NCI-H774 (cell line): Measurements from ENCODE around the gene TEX53.

ENCODE experiments used
- DNase-seq: peaks from one replicate; lab custom pipeline; 2025; lab: John Stamatoyannopoulos, UW

The TEX53 gene

GRCh38 chr9:114680259-114681001 is 22.8 kb upstream of the TEX53 start:
- DNase-seq: no peak

GRCh38 chr9:114678795-114679194 is 21.2 kb upstream of the TEX53 start:
- DNase-seq: no peak

- DNase-seq: no peak
These were observed 20.5 kb upstream of the TEX53 start for GRCh38 chr9:114678130-114678529.

- peak; percentile 26 for DNase-seq
These were observed 19.8 kb upstream of the TEX53 start for GRCh38 chr9:114677418-114677817.

GRCh38 chr9:114676901-114677300 is 19.3 kb upstream of the TEX53 start:
- DNase-seq: no peak

- no peak for DNase-seq
These were observed 17.4 kb upstream of the TEX53 start for GRCh38 chr9:114674798-114675540.

GRCh38 chr9:114674076-114674797 is 16.6 kb upstream of the TEX53 start:
- DNase-seq: no peak

- DNase-seq: peak; percentile 1
These were observed 14.0 kb upstream of the TEX53 start for GRCh38 chr9:114671605-114672004.

- DNase-seq: no peak
These were observed 12.4 kb upstream of the TEX53 start for GRCh38 chr9:114669961-114670360.

- no peak for DNase-seq
These were observed 10.5 kb upstream of the TEX53 start for GRCh38 chr9:114668146-114668545.

- DNase-seq: no peak
These were observed 9.2 kb upstream of the TEX53 start for GRCh38 chr9:114666851-114667250.

GRCh38 chr9:114666401-114666800 is 8.8 kb upstream of the TEX53 start:
- DNase-seq: no peak

GRCh38 chr9:114664181-114664580 is 6.6 kb upstream of the TEX53 start:
- no peak for DNase-seq

- DNase-seq: peak; percentile 14
These were observed 4.7 kb upstream of the TEX53 start for GRCh38 chr9:114662081-114662989.

- no peak for DNase-seq
These were observed 1.3 kb downstream of the TEX53 start for GRCh38 chr9:114656301-114656700.

GRCh38 chr9:114655689-114656088 is 1.9 kb downstream of the TEX53 start:
- DNase-seq: no peak

- peak; percentile 61 for DNase-seq
These were observed 3.9 kb downstream of the TEX53 start for GRCh38 chr9:114653556-114654159.

- DNase-seq: no peak
These were observed 4.6 kb downstream of the TEX53 start for GRCh38 chr9:114652776-114653555.

- no peak for DNase-seq
These were observed 13.7 kb downstream of the TEX53 start for GRCh38 chr9:114643896-114644295.

- DNase-seq: no peak
These were observed 14.6 kb downstream of the TEX53 start for GRCh38 chr9:114643001-114643400.

GRCh38 chr9:114641967-114642366 is 15.6 kb downstream of the TEX53 start:
- DNase-seq: no peak
